ENCODE results near the gene RAB43. TPM values are rescaled to one million over a fixed set of nuclear protein-coding genes. Genes with fewer than 3 reads are reported as not detected.
"Not testable (repeated sequence)": the region's sequence is repeated elsewhere in the genome, so short reads cannot be mapped to it uniquely, and the experiment has no call there.

The RAB43 gene
- total RNA-seq, 2 experiments from 2014 or later: 62.5 to 72.6 TPM

DNA sequence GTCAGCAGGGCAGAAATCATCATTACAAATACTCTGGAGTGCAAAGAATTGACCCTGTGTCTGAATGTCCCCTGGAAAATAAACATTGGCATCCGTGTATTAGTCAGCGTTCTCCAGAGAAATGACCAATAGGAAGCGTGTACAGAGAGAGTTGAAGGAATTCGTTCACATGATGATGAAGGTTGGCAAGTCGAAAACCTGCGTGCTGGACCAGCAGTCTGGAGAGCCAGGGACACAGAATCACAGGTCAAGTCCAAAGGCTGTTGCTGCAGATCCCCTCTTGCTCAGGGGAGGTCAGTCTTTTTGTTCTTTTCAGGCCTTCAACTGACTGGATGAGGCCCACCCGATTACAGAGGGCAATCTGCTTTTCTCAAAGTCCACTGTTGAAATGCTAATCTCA lies 44.4 kb downstream of the RAB43 start:
- POLR2A ChIA-PET: no interaction called here
- Mint-ChIP-seq H3K9me3 (no peaks in the 10 kb centered on the region), H3K27me3 (no peaks in the 10 kb centered on the region), H3K4me1 (peaks cover 6% of the 10 kb centered on the region), H3K4me3 (no peak overlapping the region), H3K27ac (no peak overlapping the region), H3K36me3 (no peaks in the 10 kb centered on the region)
- no peak for DNase-seq
- ATAC-seq (ENCODE audit: low read depth): no peak

DNA sequence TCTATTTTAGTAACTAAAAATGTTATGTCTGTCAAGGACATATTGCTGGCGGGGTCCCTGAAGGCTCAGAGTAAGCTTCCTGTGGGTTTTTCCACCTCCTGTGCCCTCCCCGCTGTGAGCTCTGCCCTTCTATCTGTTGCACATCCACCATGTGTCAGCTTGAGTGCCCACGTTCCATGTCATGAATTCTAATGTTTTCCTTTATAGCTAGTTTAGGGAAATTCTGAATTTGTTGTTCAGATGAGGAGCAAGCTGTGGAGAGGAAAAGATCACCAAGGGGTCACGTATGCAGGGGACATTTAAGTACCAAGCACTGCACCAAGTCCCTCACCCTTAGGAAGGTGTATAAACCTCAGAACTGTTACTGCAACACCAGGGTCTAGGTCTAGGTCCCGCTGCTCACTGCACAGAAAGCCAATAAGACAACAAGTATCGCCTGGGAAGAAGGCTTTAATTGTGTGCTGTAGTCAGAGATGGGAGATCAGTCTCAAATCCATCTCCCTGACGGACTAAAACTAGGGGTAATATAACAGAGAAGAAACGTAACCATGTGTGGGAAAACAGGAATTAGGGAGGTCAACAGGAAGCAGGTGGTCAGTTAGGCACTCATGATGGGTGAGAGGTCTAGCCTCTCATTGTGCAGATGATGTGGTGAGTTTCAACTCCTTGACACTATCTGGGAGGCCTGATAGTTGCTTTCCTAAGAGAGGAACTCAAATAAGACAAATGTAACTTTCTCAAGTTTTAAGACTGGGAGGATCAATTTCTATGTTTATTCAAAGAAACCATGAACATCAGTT lies 51.3 kb downstream of the RAB43 start:
- Mint-ChIP-seq H3K4me3 (no peak overlapping the region), H3K36me3 (peaks cover 4% of the 10 kb centered on the region), H3K27me3 (peaks cover 3% of the 10 kb centered on the region), H3K27ac (no peak overlapping the region), H3K9me3 (no peaks in the 10 kb centered on the region), H3K4me1 (peaks cover 15% of the 10 kb centered on the region)
- no peak for DNase-seq
- no peak for ATAC-seq (ENCODE audit: low read depth)
- POLR2A ChIA-PET: interaction anchor here (1.2 to 3.7 kb wide), 2 partner anchors 19 to 50 kb away, joined by 5 to 46 read pairs; partner anchors contain the start of gene RAB43

- H3K9me3 Mint-ChIP-seq; H3K36me3 Mint-ChIP-seq; H3K27me3 Mint-ChIP-seq; DNase-seq; ATAC-seq (ENCODE audit: low read depth): not testable (repeated sequence)
- POLR2A ChIA-PET: interaction anchor here (1.2 to 3.7 kb wide), 6 partner anchors 17 to 170 kb away, joined by 4 to 46 read pairs (median 6); partner anchors contain the start of gene RAB43
- Mint-ChIP-seq H3K4me3 (peak overlapping the region; percentile 62), H3K27ac (peak overlapping the region; percentile 61), H3K4me1 (peaks cover 15% of the 10 kb centered on the region)
These were observed 52.1 kb downstream of the RAB43 start for GRCh38 chr3:129069313-129070085.

GRCh38 chr3:129068291-129068886 lies 53.2 kb downstream of the RAB43 start:
- H3K4me1 Mint-ChIP-seq: peaks cover 15% of the 10 kb centered on the region
- POLR2A ChIA-PET: interaction anchor here (0.6 to 3.7 kb wide), 12 partner anchors 11 to 248 kb away, joined by 3 to 46 read pairs (median 4); partner anchors contain the start of genes COPG1 and RAB43
- DNase-seq: peak; percentile 56
- ATAC-seq (ENCODE audit: low read depth): peak; percentile 70
- H3K27me3 Mint-ChIP-seq: peaks cover 3% of the 10 kb centered on the region
- H3K9me3 Mint-ChIP-seq: no peaks in the 10 kb centered on the region
- H3K27ac Mint-ChIP-seq: peak overlapping the region; percentile 73
- H3K4me3 Mint-ChIP-seq: peak overlapping the region; percentile 62
- H3K36me3 Mint-ChIP-seq: peaks cover 4% of the 10 kb centered on the region

DNA sequence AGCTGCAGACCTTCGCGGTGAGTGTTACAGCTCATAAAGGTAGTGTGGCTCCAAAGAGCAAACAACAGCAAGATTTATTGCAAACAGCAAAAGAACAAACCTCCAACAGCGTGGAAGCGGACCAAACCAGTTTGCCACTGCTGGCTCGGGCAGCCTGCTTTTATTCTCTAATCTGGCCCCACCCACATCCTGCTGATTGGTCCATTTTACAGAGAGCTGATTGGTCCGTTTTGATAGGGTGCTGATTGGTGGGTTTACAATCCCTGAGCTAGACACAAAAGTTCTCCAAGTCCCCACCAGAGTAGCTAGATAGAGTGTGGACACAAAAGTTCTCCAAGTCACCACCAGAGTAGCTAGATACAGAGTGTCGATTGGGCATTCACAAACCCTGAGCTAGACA lies 53.9 kb downstream of the RAB43 start:
- POLR2A ChIA-PET: interaction anchor here (0.6 to 3.7 kb wide), 10 partner anchors 10 to 249 kb away, joined by 3 to 46 read pairs (median 4); partner anchors contain the start of genes COPG1 and RAB43

GRCh38 chr3:129065720-129066073 lies 55.9 kb downstream of the RAB43 start:
- ATAC-seq (ENCODE audit: low read depth): no peak
- H3K27me3 Mint-ChIP-seq: peaks cover 3% of the 10 kb centered on the region
- H3K9me3 Mint-ChIP-seq: no peaks in the 10 kb centered on the region
- H3K4me3 Mint-ChIP-seq: no peak overlapping the region
- POLR2A ChIA-PET: no interaction called here
- H3K36me3 Mint-ChIP-seq: peaks cover 4% of the 10 kb centered on the region
- H3K4me1 Mint-ChIP-seq: peaks cover 15% of the 10 kb centered on the region
- DNase-seq: no peak
- no peak overlapping the region for H3K27ac Mint-ChIP-seq

More for the DNA sequence above, 53.9 kb downstream of the RAB43 start:
- H3K27me3 Mint-ChIP-seq; DNase-seq; H3K9me3 Mint-ChIP-seq; H3K36me3 Mint-ChIP-seq; ATAC-seq (ENCODE audit: low read depth): not testable (repeated sequence)
- H3K4me1 Mint-ChIP-seq: peaks cover 15% of the 10 kb centered on the region
- H3K4me3 Mint-ChIP-seq: peak overlapping the region; percentile 49
- peak overlapping the region; percentile 73 for H3K27ac Mint-ChIP-seq

DNA sequence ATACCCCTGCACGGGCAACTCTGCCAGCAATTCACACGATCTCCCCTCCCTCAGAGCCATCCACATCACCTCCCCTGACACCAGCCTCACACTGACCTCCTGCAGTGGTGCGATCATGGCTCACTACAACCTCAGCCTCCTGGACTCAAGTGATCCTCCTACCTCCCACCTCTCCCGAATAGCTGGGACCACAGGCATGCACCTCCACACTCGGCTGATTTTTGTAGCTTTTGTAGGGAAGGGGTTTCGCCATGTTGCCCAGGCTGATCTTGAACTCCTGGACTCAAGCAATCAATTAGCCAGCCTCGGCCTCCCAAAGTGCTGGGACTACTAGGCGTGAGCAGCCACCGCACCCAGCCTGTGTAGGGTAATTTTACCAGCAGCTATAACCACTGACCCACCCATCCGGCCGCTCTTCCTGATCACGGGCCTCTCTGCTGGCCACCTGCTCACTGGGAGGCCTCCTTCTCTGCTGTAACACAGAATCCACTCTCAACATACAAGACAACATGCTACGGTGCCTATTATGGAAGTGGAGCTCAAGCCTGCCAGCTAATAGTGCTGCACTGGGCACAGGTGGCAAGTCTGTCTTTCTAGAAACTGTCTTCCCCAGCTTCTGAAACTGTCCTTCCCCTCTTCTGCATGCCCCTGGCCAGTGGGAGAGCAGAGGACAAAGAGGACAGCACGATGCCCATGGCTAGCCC lies 56.4 kb downstream of the RAB43 start:
- no peaks in the 10 kb centered on the region for H3K9me3 Mint-ChIP-seq
- H3K4me1 Mint-ChIP-seq: peaks cover 11% of the 10 kb centered on the region
- no peak overlapping the region for H3K27ac Mint-ChIP-seq
- DNase-seq (no peak), ATAC-seq (ENCODE audit: low read depth) (no peak)
- peaks cover 3% of the 10 kb centered on the region for H3K27me3 Mint-ChIP-seq
- no peak overlapping the region for H3K4me3 Mint-ChIP-seq
- peaks cover 4% of the 10 kb centered on the region for H3K36me3 Mint-ChIP-seq
- POLR2A ChIA-PET: interaction anchor here (0.5 kb wide), 1 partner anchor 169 kb away, joined by 7 read pairs; no protein-coding TSS in a partner anchor

GRCh38 chr3:129063841-129064482 lies 57.6 kb downstream of the RAB43 start:
- Mint-ChIP-seq H3K27me3 (peaks cover 3% of the 10 kb centered on the region), H3K27ac (no peak overlapping the region), H3K4me1 (peaks cover 7% of the 10 kb centered on the region), H3K9me3 (no peaks in the 10 kb centered on the region), H3K36me3 (peaks cover 4% of the 10 kb centered on the region), H3K4me3 (no peak overlapping the region)
- DNase-seq (no peak), ATAC-seq (ENCODE audit: low read depth) (no peak)
- POLR2A ChIA-PET: no interaction called here

GRCh38 chr3:129063091-129063640 lies 58.4 kb downstream of the RAB43 start:
- H3K27me3 Mint-ChIP-seq: peaks cover 3% of the 10 kb centered on the region
- no peak overlapping the region for H3K27ac Mint-ChIP-seq
- no peaks in the 10 kb centered on the region for H3K9me3 Mint-ChIP-seq
- DNase-seq: no peak
- POLR2A ChIA-PET: no interaction called here
- H3K4me3 Mint-ChIP-seq: no peak overlapping the region
- peaks cover 6% of the 10 kb centered on the region for H3K4me1 Mint-ChIP-seq
- peaks cover 4% of the 10 kb centered on the region for H3K36me3 Mint-ChIP-seq
- no peak for ATAC-seq (ENCODE audit: low read depth)

DNA sequence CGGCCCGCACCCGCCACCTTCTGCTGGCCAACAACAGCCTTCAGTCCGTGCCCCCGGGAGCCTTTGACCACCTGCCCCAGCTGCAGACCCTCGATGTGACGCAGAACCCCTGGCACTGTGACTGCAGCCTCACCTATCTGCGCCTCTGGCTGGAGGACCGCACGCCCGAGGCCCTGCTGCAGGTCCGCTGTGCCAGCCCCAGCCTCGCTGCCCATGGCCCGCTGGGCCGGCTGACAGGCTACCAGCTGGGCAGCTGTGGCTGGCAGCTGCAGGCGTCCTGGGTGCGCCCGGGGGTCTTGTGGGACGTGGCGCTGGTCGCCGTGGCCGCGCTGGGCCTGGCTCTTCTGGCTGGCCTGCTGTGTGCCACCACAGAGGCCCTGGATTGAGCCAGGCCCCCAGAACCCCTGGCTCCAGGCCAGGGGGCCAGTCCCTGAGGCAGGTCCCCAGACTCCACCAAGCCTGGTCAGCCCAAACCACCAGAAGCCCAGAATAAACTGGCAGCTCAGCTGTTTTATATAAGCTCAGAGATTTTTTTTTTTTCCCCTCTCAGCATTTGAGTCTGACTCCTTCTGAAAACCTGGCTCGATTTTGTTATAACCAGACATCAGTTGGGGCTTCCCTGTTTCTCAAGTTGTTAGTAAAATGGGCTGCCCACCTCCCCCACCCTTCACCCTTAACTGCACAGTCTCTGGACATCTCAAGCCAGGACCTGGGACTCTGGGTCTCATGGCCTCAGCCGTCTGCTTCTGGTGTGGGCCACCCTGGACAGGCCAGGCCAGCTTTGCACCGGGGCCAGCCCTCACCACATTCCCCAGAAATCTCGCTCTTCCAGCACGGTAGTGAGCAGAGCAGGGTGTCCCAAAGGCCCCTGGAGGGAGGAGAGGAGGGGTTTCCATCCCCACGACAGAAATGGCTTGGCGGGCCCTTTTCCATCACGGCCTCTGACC lies 59.4 kb downstream of the RAB43 start:
- no peaks in the 10 kb centered on the region for H3K9me3 Mint-ChIP-seq
- no peaks in the 10 kb centered on the region for H3K4me1 Mint-ChIP-seq
- no peak for DNase-seq
- H3K4me3 Mint-ChIP-seq: no peak overlapping the region
- no peak for ATAC-seq (ENCODE audit: low read depth)
- H3K27ac Mint-ChIP-seq: no peak overlapping the region
- POLR2A ChIA-PET: no interaction called here
- peaks cover under 1% of the 10 kb centered on the region for H3K27me3 Mint-ChIP-seq
- no peaks in the 10 kb centered on the region for H3K36me3 Mint-ChIP-seq

GRCh38 chr3:129061023-129061887 lies 60.3 kb downstream of the RAB43 start:
- Mint-ChIP-seq H3K27ac (no peak overlapping the region), H3K4me1 (no peaks in the 10 kb centered on the region), H3K9me3 (no peaks in the 10 kb centered on the region), H3K27me3 (peaks cover 3% of the 10 kb centered on the region), H3K36me3 (no peaks in the 10 kb centered on the region), H3K4me3 (no peak overlapping the region)
- DNase-seq (no peak), ATAC-seq (ENCODE audit: low read depth) (no peak)
- POLR2A ChIA-PET: no interaction called here
